ENCODE results near the gene SUGCT.

DNA sequence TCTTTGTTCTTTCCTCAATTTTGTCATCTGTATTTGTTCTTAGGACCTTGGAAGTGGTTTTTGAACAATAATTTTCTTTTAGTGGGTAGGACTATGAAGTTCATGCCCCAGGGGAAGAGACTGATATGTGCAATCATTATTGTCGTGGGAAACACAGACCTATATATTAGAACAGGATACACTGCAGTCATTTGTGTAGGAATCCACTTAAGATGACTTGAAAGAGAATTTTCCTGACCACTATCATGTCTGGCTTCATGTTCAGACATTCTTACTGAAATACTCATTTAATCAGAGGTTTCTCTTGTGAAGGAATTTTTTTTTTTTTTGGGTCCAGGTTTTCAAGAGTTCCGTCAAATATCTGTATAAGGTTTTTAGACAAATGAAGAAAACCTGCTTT, 163.6 kb downstream of the SUGCT start:
- TF ChIP-seq GABPA (tag; conservative IDR thresholded peaks at IDR 0.05; ENCODE audit: low read depth) (no peak), RUNX1 (IDR thresholded peaks at IDR 0.05; ENCODE audit: low read depth) (no peak), NCOA2 (IDR thresholded peaks at IDR 0.05; ENCODE audit: partially characterized antibody in 2 of 2) (no peak)

All from K562 (cell line).